ENCODE measurements around the gene IGFL2. TPM values are rescaled to one million over a fixed set of nuclear protein-coding genes. Genes with fewer than 3 reads are reported as not detected.
"Not testable (repeated sequence)": the region's sequence is repeated elsewhere in the genome, so short reads cannot be mapped to it uniquely, and the experiment has no call there.

IGFL2 gene
- total and polyA plus RNA-seq, 5 donors from 2014 or later, result 0.36 to 0.98 (median 0.94) TPM; not detected in 2

DNA sequence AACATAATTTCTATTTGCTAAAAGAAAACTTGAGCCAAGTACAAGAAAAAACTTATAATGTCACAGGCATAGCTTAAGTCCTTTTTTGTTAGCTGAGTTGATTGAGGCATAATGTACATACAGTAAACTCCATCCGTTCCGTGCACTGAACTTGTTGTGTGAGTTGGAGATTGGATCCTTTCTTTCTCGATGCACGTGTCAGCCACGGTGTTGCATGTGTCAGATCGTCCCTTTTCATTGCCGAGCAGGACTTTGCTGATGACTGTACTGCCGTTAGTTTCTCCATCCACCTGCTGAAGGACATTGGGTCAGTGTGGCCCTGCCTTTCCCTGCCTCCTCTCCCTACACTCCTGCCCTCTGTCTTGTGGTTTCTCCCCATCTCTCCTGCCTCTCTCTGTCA, 34.4 kb downstream of the IGFL2 start:
- Histone ChIP-seq H3K9me3 (ENCODE audit: control insufficient read depth in 2 of 2, low read length in 2 of 2) (no peaks in the 10 kb centered on the region), H3K4me1 (ENCODE audit: control insufficient read depth, insufficient read depth, low read length, poor library complexity, severe bottlenecking) (no peaks in the 10 kb centered on the region), H3K27me3 (ENCODE audit: control insufficient read depth, insufficient read depth, low read length) (no peaks in the 10 kb centered on the region), H3K4me3 (ENCODE audit: low read depth, low read length) (no peak overlapping the region), H3K27ac (ENCODE audit: insufficient read depth, low read length, poor library complexity, severe bottlenecking) (no peak overlapping the region), H3K36me3 (ENCODE audit: control insufficient read depth, insufficient read depth, low read length) (no peaks in the 10 kb centered on the region)
- Mint-ChIP-seq H3K9me3 (no peaks in the 10 kb centered on the region), H3K4me1 (peaks cover 0 to 5% (median 0%) of the 10 kb centered on the region in 4 donors), H3K4me3 (no peak overlapping the region), H3K27me3 (peaks cover 21% of the 10 kb centered on the region), H3K36me3 (no peaks in the 10 kb centered on the region), H3K27ac (no peak overlapping the region)
- DNase-seq, result no peak
- no peak for ATAC-seq (ENCODE audit: low read depth in 2 of 2)

DNA sequence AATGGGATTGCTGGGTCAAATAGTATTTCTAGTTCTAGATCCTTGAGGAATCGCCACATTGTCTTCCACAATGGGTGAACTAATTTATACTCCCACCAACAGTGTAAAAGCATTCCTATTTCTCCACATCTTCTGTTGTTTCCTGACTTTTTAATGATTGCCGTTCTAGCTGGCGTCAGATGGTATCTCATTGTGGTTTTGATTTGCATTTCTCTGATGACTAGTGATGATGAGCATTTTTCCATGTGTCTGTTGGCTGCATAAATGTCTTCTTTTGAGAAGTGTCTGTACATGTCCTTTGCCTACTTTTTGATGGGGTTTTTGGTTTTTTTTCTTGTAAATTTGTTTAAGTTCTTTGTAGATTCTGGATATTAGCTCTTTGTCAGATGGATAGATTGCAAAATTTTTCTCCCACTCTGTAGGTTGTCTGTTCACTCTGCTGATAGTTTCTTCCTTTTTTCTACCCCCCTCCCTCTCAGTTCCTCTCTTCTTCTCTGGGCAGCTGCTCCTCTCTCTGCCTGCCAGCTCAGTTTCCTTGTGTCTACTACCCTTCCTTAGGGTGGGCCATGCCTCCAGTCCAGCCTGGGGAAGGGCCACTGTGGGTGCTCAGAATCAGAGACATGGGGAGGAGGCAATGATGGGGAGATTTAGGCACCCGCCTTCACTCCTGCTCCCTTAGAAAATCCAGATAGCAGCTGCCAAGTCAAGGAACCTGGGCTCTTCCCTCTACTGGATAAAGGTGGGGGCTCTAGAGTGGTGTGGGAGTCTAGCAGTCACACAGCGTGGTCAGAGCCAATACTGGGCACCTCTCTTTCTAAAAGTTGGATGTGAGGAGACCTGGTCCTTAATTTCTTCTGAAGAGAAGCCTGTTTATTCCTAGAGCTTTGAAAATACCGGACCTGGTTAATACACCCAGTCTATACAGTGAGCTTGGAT, 37.0 kb downstream of the IGFL2 start:
- not testable (repeated sequence) for H3K4me1 Mint-ChIP-seq; H3K36me3 ChIP-seq (ENCODE audit: control insufficient read depth, insufficient read depth, low read length); H3K4me1 ChIP-seq (ENCODE audit: control insufficient read depth, insufficient read depth, low read length, poor library complexity, severe bottlenecking); H3K9me3 Mint-ChIP-seq; H3K36me3 Mint-ChIP-seq; H3K27ac ChIP-seq (ENCODE audit: insufficient read depth, low read length, poor library complexity, severe bottlenecking); DNase-seq; ATAC-seq (ENCODE audit: low read depth in 2 of 2); H3K4me3 Mint-ChIP-seq; H3K4me3 ChIP-seq (ENCODE audit: low read depth, low read length); H3K27ac Mint-ChIP-seq; H3K9me3 ChIP-seq (ENCODE audit: control insufficient read depth in 2 of 2, low read length in 2 of 2); H3K27me3 ChIP-seq (ENCODE audit: control insufficient read depth, insufficient read depth, low read length)
- peaks cover 25% of the 10 kb centered on the region for H3K27me3 Mint-ChIP-seq

GRCh38 chr19:46186101-46186716, 38.2 kb downstream of the IGFL2 start:
- no peaks in the 10 kb centered on the region for H3K36me3 Mint-ChIP-seq
- peaks cover 0 to 2% (median 0%) of the 10 kb centered on the region in 7 donors for H3K9me3 Mint-ChIP-seq
- peaks cover 0 to 5% (median 0%) of the 10 kb centered on the region in 4 donors for H3K4me1 Mint-ChIP-seq
- no peak overlapping the region for H3K27ac Mint-ChIP-seq
- Histone ChIP-seq H3K9me3 (ENCODE audit: control insufficient read depth in 2 of 2, low read length in 2 of 2) (no peaks in the 10 kb centered on the region), H3K27me3 (ENCODE audit: control insufficient read depth, insufficient read depth, low read length) (peaks cover 6% of the 10 kb centered on the region), H3K36me3 (ENCODE audit: control insufficient read depth, insufficient read depth, low read length) (no peaks in the 10 kb centered on the region), H3K27ac (ENCODE audit: insufficient read depth, low read length, poor library complexity, severe bottlenecking) (no peak overlapping the region), H3K4me3 (ENCODE audit: low read depth, low read length) (no peak overlapping the region), H3K4me1 (ENCODE audit: control insufficient read depth, insufficient read depth, low read length, poor library complexity, severe bottlenecking) (no peaks in the 10 kb centered on the region)
- no peak for ATAC-seq (ENCODE audit: low read depth in 2 of 2)
- no peak overlapping the region for H3K4me3 Mint-ChIP-seq
- peaks cover 32% of the 10 kb centered on the region for H3K27me3 Mint-ChIP-seq
- no peak for DNase-seq

DNA sequence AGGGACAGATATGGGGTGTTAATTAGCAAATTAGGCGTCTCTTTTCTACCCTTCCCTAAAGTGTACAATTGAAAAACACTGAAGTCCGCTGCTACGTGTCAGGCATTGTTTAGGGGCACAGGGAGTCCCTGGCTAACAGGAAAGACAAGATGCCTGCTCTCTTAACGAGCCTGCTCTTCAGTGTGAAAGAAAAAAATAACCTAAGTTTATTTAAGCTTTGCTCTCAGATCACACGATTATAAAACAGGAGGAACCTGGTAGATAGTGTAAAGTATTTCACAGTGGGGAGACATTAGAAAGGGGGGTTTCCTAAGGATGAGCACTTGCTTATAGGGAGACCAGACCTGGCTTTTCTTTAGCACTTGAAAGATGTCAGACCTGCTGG, 38.7 kb downstream of the IGFL2 start:
- Histone ChIP-seq H3K27me3 (ENCODE audit: control insufficient read depth, insufficient read depth, low read length) (peaks cover 6% of the 10 kb centered on the region), H3K36me3 (ENCODE audit: control insufficient read depth, insufficient read depth, low read length) (no peaks in the 10 kb centered on the region), H3K4me1 (ENCODE audit: control insufficient read depth, insufficient read depth, low read length, poor library complexity, severe bottlenecking) (no peaks in the 10 kb centered on the region), H3K4me3 (ENCODE audit: low read depth, low read length) (no peak overlapping the region), H3K9me3 (ENCODE audit: control insufficient read depth in 2 of 2, low read length in 2 of 2) (no peaks in the 10 kb centered on the region), H3K27ac (ENCODE audit: insufficient read depth, low read length, poor library complexity, severe bottlenecking) (no peak overlapping the region)
- Mint-ChIP-seq H3K36me3 (no peaks in the 10 kb centered on the region), H3K27ac (no peak overlapping the region), H3K4me1 (peaks cover 0 to 5% (median 0%) of the 10 kb centered on the region in 4 donors), H3K27me3 (peaks cover 32% of the 10 kb centered on the region), H3K4me3 (no peak overlapping the region), H3K9me3 (peaks cover 0 to 2% (median 0%) of the 10 kb centered on the region in 7 donors)
- ATAC-seq (ENCODE audit: low read depth in 2 of 2) (no peak), DNase-seq (no peak)

DNA sequence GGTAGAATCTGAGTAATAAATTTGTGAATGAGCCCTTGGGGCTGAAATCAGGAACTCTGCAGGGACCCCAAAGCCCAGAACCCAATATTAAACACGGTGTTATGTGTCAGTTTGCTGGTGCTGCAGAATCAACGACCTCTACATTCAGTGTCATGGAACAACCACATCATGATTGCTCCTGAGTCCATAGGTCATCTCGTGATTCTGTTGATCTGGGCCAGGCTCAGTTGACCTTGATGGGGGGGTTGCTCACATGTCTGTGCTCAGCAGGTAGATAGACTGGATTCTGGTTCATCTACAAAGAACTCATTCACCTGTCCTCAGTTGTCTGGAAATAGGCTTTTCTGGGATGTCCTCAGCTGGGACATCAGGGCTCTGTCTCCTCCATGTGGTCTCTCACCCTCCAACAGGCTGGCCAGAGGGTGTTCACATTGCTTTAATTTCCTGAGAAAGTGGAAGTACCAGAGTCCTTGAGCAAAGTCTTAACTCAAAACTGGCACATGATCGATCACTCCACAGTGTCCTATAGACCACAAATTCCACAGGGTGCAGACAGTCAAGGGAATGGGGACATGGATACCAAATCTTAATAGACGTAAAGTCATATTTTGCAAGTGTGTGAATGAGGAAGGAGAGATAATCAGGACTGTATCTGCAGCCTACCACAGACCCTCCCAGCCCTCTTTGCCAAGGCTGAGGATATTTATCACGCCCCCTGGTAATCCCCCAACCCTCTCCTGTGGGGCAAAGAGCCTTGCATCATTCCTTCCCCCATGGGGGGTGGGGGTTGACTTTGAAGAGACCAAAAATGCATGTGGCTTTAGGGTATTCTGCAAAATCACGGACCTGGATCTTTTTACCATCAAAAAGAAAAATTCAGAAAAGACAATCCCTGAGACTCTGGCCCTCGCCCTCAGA, 42.2 kb downstream of the IGFL2 start:
- Histone ChIP-seq H3K9me3 (ENCODE audit: control insufficient read depth in 2 of 2, low read length in 2 of 2) (no peaks in the 10 kb centered on the region), H3K27ac (ENCODE audit: insufficient read depth, low read length, poor library complexity, severe bottlenecking) (no peak overlapping the region), H3K27me3 (ENCODE audit: control insufficient read depth, insufficient read depth, low read length) (peaks cover 6% of the 10 kb centered on the region), H3K4me3 (ENCODE audit: low read depth, low read length) (no peak overlapping the region), H3K4me1 (ENCODE audit: control insufficient read depth, insufficient read depth, low read length, poor library complexity, severe bottlenecking) (no peaks in the 10 kb centered on the region), H3K36me3 (ENCODE audit: control insufficient read depth, insufficient read depth, low read length) (no peaks in the 10 kb centered on the region)
- no peaks in the 10 kb centered on the region for H3K36me3 Mint-ChIP-seq
- H3K27me3 Mint-ChIP-seq, result peaks cover 36% of the 10 kb centered on the region
- no peak overlapping the region for H3K4me3 Mint-ChIP-seq
- no peak overlapping the region for H3K27ac Mint-ChIP-seq
- peaks cover 0 to under 1% (median 0%) of the 10 kb centered on the region in 4 donors for H3K4me1 Mint-ChIP-seq
- DNase-seq (no peak), ATAC-seq (ENCODE audit: low read depth in 2 of 2) (no peak)
- H3K9me3 Mint-ChIP-seq, result peaks cover 0 to 2% (median 0%) of the 10 kb centered on the region in 7 donors

DNA sequence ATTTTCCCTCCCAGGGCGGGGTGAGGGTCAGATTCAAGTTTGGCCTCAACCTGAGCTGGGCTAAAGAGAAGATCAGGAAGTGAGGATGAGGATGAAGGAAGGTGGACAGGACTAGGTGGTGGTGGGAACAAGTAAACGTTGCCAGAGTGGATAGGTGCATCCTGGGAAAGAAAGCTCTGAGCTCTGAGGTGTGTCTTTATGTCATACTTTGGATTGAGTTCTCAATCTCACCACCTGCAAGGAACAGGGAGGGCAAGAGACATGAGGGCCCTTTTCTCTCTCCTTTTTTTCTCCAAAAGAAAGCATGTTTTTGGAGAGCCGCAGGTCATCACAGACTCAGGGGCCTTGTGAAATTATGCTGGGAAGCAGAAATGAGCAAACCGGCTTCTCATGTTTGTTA, 43.3 kb downstream of the IGFL2 start:
- H3K4me1 Mint-ChIP-seq, result no peaks in the 10 kb centered on the region
- H3K27ac Mint-ChIP-seq, result no peak overlapping the region
- no peak for ATAC-seq (ENCODE audit: low read depth in 2 of 2)
- no peaks in the 10 kb centered on the region for H3K4me1 ChIP-seq (ENCODE audit: control insufficient read depth, insufficient read depth, low read length, poor library complexity, severe bottlenecking)
- no peak overlapping the region for H3K4me3 Mint-ChIP-seq
- H3K4me3 ChIP-seq (ENCODE audit: low read depth, low read length), result no peak overlapping the region
- H3K27me3 Mint-ChIP-seq, result peaks cover 39% of the 10 kb centered on the region
- no peak for DNase-seq
- no peaks in the 10 kb centered on the region for H3K36me3 Mint-ChIP-seq
- H3K9me3 Mint-ChIP-seq, result peaks cover 0 to 2% (median 0%) of the 10 kb centered on the region in 7 donors
- peaks cover 6% of the 10 kb centered on the region for H3K27me3 ChIP-seq (ENCODE audit: control insufficient read depth, insufficient read depth, low read length)
- no peaks in the 10 kb centered on the region for H3K9me3 ChIP-seq (ENCODE audit: control insufficient read depth in 2 of 2, low read length in 2 of 2)
- H3K36me3 ChIP-seq (ENCODE audit: control insufficient read depth, insufficient read depth, low read length), result no peaks in the 10 kb centered on the region
- H3K27ac ChIP-seq (ENCODE audit: insufficient read depth, low read length, poor library complexity, severe bottlenecking), result no peak overlapping the region

GRCh38 chr19:46191972-46192371, 43.9 kb downstream of the IGFL2 start:
- Mint-ChIP-seq H3K36me3 (no peaks in the 10 kb centered on the region), H3K4me3 (no peak overlapping the region), H3K27me3 (peaks cover 42% of the 10 kb centered on the region), H3K4me1 (no peaks in the 10 kb centered on the region), H3K27ac (no peak overlapping the region), H3K9me3 (peaks cover 0 to 2% (median 0%) of the 10 kb centered on the region in 7 donors)
- Histone ChIP-seq H3K9me3 (ENCODE audit: control insufficient read depth in 2 of 2, low read length in 2 of 2) (no peaks in the 10 kb centered on the region), H3K27me3 (ENCODE audit: control insufficient read depth, insufficient read depth, low read length) (peaks cover 6% of the 10 kb centered on the region), H3K27ac (ENCODE audit: insufficient read depth, low read length, poor library complexity, severe bottlenecking) (no peak overlapping the region), H3K4me1 (ENCODE audit: control insufficient read depth, insufficient read depth, low read length, poor library complexity, severe bottlenecking) (no peaks in the 10 kb centered on the region), H3K4me3 (ENCODE audit: low read depth, low read length) (no peak overlapping the region), H3K36me3 (ENCODE audit: control insufficient read depth, insufficient read depth, low read length) (no peaks in the 10 kb centered on the region)
- no peak for ATAC-seq (ENCODE audit: low read depth in 2 of 2)
- DNase-seq, result no peak
